Measurements from ENCODE around the gene FAM240B.

The FAM240B gene

DNA sequence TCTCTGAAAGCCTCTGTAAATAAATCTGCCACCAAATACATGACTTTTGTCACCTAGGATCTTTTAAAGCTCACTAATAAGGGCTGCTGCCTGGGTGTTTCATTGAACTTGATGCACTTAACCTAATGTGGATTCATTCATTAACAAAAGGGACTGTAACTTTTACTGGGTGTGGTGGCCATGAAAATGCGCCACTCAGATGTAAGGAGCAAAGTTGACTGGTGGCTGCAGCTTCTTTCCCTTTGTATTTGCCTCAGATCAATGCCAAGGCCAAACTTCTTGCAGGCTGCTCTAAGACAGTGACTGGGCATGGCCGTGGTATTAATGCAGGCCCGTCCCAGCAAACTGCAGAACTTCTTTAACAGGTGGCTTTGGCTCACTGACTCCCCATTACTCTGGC is 22.9 kb downstream of the FAM240B start:
- TF ChIP-seq, protein P1, sequence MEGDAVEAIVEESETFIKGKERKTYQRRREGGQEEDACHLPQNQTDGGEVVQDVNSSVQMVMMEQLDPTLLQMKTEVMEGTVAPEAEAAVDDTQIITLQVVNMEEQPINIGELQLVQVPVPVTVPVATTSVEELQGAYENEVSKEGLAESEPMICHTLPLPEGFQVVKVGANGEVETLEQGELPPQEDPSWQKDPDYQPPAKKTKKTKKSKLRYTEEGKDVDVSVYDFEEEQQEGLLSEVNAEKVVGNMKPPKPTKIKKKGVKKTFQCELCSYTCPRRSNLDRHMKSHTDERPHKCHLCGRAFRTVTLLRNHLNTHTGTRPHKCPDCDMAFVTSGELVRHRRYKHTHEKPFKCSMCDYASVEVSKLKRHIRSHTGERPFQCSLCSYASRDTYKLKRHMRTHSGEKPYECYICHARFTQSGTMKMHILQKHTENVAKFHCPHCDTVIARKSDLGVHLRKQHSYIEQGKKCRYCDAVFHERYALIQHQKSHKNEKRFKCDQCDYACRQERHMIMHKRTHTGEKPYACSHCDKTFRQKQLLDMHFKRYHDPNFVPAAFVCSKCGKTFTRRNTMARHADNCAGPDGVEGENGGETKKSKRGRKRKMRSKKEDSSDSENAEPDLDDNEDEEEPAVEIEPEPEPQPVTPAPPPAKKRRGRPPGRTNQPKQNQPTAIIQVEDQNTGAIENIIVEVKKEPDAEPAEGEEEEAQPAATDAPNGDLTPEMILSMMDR (IDR thresholded peaks at IDR 0.05; ENCODE audit: control insufficient read depth, insufficient read depth, low read depth, low read length, missing control alignments): no peak
- no peak overlapping the region for H3K4me3 ChIP-seq (ENCODE audit: control insufficient read depth, low read depth, low read length)
- DNase-seq (ENCODE audit: low read depth): no peak

DNA sequence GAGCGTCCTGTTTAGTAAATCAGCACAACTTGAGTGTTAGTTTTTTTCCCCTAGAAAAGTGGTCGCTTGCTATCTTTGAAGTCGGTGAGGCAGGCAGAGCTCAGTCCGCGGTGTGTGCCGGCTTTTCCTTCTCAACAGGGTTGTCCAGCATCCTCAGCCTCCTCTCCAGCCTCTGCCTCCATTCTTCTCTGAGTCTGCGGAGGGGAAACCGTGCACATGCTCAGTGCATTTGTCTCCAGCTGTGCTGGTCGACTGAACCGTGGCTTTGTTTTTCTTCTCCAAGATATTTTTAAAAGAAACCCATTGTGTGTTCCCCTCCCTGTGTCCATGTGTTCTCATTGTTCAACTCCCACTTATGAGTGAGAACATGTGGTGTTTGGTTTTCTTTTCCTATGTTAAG is 25.3 kb downstream of the FAM240B start:
- DNase-seq (ENCODE audit: low read depth): no peak
- no peak overlapping the region for H3K4me3 ChIP-seq (ENCODE audit: control insufficient read depth, low read depth, low read length)
- TF ChIP-seq, protein P1 (IDR thresholded peaks at IDR 0.05; ENCODE audit: control insufficient read depth, insufficient read depth, low read depth, low read length, missing control alignments): no peak

DNA sequence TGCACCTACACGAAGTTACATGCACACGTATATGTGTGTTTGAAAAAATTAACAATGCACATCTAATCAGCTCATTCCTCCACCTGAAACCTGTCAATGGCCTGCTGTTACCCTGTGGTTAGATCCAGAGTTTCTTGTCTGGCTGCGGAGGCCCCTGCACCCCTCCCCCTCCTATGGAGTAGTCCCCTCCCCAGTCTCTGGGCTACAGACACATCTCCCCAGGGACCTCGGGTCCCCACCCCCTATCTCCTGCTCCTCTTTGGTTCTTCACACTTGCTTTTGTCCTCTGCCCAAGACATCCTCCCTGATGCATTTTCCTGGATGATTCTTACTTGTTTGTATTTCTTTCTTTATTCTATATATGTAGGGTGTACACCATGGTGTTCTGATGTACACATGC is 27.2 kb downstream of the FAM240B start:
- H3K4me3 ChIP-seq (ENCODE audit: control insufficient read depth, low read depth, low read length): no peak overlapping the region

DNA sequence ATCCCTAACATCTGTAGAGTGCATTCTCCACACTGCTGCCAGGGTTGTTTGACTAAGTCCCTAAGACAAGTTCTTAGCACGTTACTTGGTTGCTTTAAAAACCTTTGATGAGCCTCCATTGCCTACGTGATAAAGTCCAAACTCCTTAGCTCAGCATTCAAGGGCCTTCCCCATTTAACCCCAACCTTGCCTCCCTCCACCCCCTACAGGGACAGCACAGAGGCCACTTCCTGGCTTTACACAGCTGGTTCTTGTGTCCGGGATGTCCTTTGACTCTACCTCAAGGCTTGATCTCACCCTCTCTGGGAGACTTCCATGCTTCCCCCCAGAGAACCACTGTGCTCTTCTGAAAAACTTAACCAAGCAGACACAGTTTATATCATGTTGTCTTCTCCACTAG is 29.4 kb downstream of the FAM240B start:
- TF ChIP-seq, protein P1 (IDR thresholded peaks at IDR 0.05; ENCODE audit: control insufficient read depth, insufficient read depth, low read depth, low read length, missing control alignments): no peak
- H3K4me3 ChIP-seq (ENCODE audit: control insufficient read depth, low read depth, low read length): no peak overlapping the region
- no peak for DNase-seq (ENCODE audit: low read depth)

More for the DNA sequence above, 27.2 kb downstream of the FAM240B start:
- DNase-seq (ENCODE audit: low read depth): no peak
- TF ChIP-seq, protein P1 (IDR thresholded peaks at IDR 0.05; ENCODE audit: control insufficient read depth, insufficient read depth, low read depth, low read length, missing control alignments): no peak

DNA sequence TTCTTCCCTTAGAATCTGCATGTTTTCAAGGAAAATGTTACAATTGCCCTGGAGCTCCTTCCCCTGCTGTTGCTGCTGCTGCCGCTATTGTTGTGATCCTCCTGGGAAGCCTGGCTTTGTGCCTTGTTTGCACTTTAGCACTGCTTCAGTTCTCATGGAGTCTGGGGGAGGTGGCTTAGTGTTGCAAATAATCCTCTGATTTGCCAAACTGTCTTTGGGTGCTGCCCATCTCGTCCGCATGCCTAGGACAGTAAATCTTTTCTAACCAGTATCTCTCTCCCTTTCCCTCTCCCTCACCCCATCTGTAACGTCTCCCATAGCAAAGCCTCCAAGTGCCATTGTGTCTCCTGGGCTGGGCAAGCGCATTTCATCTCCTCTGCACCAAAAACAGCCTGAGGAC is 30.3 kb downstream of the FAM240B start:
- DNase-seq (ENCODE audit: low read depth): no peak
- no peak overlapping the region for H3K4me3 ChIP-seq (ENCODE audit: control insufficient read depth, low read depth, low read length)
- TF ChIP-seq, protein P1 (IDR thresholded peaks at IDR 0.05; ENCODE audit: control insufficient read depth, insufficient read depth, low read depth, low read length, missing control alignments): no peak

DNA sequence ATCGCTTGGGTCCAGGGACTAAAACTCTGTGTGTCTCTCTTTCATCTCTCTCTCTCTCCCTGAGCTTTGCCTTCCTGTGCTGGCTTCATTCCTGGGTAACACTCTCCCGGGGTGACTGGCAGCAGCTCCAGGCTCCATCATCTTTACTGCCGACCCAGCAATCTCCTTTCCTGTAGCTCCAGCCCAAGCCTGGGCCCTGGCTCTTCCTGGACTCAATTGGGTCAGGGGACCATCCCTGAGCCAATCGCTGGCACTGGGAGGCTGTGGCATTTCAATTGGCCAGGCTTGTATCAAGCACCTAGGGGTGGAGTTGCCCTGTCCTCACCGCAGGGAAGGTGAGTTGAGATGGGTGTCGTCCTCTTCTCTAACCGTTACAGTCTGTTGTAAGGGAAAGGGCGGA is 31.9 kb downstream of the FAM240B start:
- H3K4me3 ChIP-seq (ENCODE audit: control insufficient read depth, low read depth, low read length): no peak overlapping the region
- DNase-seq (ENCODE audit: low read depth): no peak
- TF ChIP-seq, protein P1 (IDR thresholded peaks at IDR 0.05; ENCODE audit: control insufficient read depth, insufficient read depth, low read depth, low read length, missing control alignments): no peak

DNA sequence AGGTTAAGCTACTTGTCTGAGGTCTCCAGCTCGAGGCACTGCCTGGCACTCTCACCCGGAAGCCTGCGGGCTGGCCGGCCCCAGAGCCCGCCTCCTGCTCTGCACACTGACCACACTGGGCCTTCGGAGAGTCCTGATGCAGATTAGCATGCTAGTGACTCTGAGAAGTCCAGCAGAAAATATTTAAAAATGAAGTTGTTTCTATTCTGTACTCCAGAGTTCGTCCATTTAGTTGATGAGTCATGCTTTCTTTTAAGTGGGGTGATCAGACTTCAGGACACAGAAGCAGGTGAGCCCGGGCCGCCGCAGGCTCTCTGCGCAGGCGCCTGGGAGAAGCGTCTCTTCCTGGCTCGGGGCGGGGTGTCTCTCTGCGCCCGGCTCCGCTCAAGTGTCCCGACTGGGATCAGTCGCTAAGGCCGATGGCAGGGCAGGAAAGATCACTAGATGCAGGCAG is 32.5 kb downstream of the FAM240B start:
- TF ChIP-seq, protein P1 (IDR thresholded peaks at IDR 0.05; ENCODE audit: control insufficient read depth, insufficient read depth, low read depth, low read length, missing control alignments): no peak

More for the DNA sequence above, 32.5 kb downstream of the FAM240B start:
- no peak for DNase-seq (ENCODE audit: low read depth)
- no peak overlapping the region for H3K4me3 ChIP-seq (ENCODE audit: control insufficient read depth, low read depth, low read length)
